Sigmoid colon (tissue), 7 donors: Measurements from ENCODE around the gene C2CD4B. TPM values are rescaled to one million over a fixed set of nuclear protein-coding genes. Genes with fewer than 3 reads are reported as not detected.

Experiments used
- DNase-seq: peaks from one replicate; pipeline ENCODE4 v3.0.0-alpha.2; 2019
- H3K27ac ChIP-seq, 4 donors: fragments of 200-600 bp; sonication (generic); one replicate each; pipeline ENCODE4 v1.5.1; 2016 to 2019; ENCODE audit warnings: mild to moderate bottlenecking in 1 of 4
- H3K27me3 ChIP-seq, 3 donors: fragments of 200-600 bp; sonication (generic); one replicate each; pipeline ENCODE4 v1.5.1; 2019; ENCODE audit warnings: mild to moderate bottlenecking in 1 of 3
- H3K36me3 ChIP-seq, 4 donors: fragments of 200-600 bp; sonication (generic); one replicate each; pipeline ENCODE4 v1.5.1; 2016 to 2019
- H3K4me1 ChIP-seq, 4 donors: fragments of 200-600 bp; sonication (generic); one replicate each; pipeline ENCODE4 v1.5.1; 2017 to 2019
- H3K4me3 ChIP-seq, 4 donors: fragments of 200-600 bp; sonication (generic); one replicate each; pipeline ENCODE4 v1.5.1; 2017 to 2019; ENCODE audit warnings: mild to moderate bottlenecking in 2 of 4, moderate library complexity in 1 of 4
- H3K9me3 ChIP-seq, 4 donors: fragments of 200-600 bp in 3 of 4; sonication (generic) in 3 of 4; one replicate each; pipeline versions ENCODE4 v1.5.1 to v1.6.1; 2013 to 2019
- EP300 ChIP-seq, 4 donors: sonication (generic); formaldehyde crosslinking; IDR thresholded peaks; one replicate each; pipeline ENCODE4 v1.6.1; 2017; ENCODE audit warnings: antibody characterized with exemption in 4 of 4
- POLR2A ChIP-seq, 2 donors: fragments of 450-650 bp; IDR thresholded peaks; one replicate each; pipeline ENCODE4 v1.6.1; 2016; ENCODE audit warnings: antibody characterized with exemption in 2 of 2, mild to moderate bottlenecking in 2 of 2, moderate library complexity in 2 of 2
- POLR2AphosphoS5 ChIP-seq, 4 donors: sonication (generic); formaldehyde crosslinking; IDR thresholded peaks; one replicate each; pipeline ENCODE4 v1.6.1; 2017; ENCODE audit warnings: antibody characterized with exemption in 4 of 4
- WGBS, 2 donors: extraction: QIAGEN DNeasy Blood & Tissue Kit; methylation state at CpG; one replicate each; pipeline ENCODE4 v1.1.7; 2013; 5-methylcytosine and 5-hydroxymethylcytosine counted together
- intact Hi-C: fragments of 100-400 bp; cut with DNase I; formaldehyde crosslinking; loops from one replicate; pipeline ENCODE4 v1.15.1; 2023
- polyA plus RNA-seq, 3 donors: library from polyadenylated mRNA; stranded (reverse); fragments of 200-250 nt; gene quantifications; one replicate each; pipeline ENCODE4 v1.2.3, GENCODE V29; 2013
- total RNA-seq, 4 donors: library from RNA; depleted of rRNA; stranded (reverse); fragments of >200 nt; gene quantifications; one replicate each; pipeline ENCODE4 v1.1.0, GENCODE V29; 2016
- TF ChIP-seq, protein P1 (sequence below), 4 experiments: fragments of 450-650 bp in 3 of 4; fragments of 200-600 bp in 1 of 4; IDR thresholded peaks; one replicate each; pipeline ENCODE4 v1.5.1; 2016 to 2019; ENCODE audit warnings: antibody characterized with exemption in 4 of 4, mild to moderate bottlenecking in 3 of 4, moderate library complexity in 2 of 4
- donor health status: healthy with polysubstance abuse.
- donor health status: Bipolar disorder and iron deficiency.
- donor health status: healthy.

The C2CD4B gene
- total and polyA plus RNA-seq, 7 donors, result 0.60 to 4.6 (median 1.4) TPM; not detected in 1

DNA sequence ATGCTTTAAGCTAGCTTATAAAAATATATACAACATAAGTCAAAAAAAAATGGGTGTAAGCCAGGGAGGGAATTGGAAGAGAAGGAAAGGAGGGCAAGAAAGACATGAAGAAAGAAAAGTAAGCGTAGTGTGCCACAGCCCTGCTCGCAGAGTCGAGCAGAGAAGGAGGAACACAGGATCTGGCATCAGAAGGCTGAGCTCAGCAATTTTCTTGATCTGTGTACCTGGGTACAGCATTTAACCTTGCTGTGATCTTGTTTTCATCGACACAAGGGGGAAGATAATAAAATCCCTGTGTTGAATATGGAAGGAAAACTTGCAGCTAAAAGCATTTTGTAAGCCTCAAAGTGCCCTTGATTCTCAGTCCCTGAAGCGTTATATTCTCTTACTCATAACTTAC is 23.7 kb upstream of the C2CD4B start:
- peaks cover 0 to 4% (median 0%) of the 10 kb centered on the region in 3 donors for H3K27me3 ChIP-seq
- WGBS, 2 donors, result 89 to 93% methylated on average over 5 of the region's 5 CpGs
- H3K36me3 ChIP-seq, result no peaks in the 10 kb centered on the region
- H3K27ac ChIP-seq, result no peak overlapping the region
- TF ChIP-seq POLR2A (IDR thresholded peaks at IDR 0.05) (no peak), EP300 (IDR thresholded peaks at IDR 0.05) (no peak), POLR2AphosphoS5 (IDR thresholded peaks at IDR 0.05) (no peak)
- TF ChIP-seq, protein P1, sequence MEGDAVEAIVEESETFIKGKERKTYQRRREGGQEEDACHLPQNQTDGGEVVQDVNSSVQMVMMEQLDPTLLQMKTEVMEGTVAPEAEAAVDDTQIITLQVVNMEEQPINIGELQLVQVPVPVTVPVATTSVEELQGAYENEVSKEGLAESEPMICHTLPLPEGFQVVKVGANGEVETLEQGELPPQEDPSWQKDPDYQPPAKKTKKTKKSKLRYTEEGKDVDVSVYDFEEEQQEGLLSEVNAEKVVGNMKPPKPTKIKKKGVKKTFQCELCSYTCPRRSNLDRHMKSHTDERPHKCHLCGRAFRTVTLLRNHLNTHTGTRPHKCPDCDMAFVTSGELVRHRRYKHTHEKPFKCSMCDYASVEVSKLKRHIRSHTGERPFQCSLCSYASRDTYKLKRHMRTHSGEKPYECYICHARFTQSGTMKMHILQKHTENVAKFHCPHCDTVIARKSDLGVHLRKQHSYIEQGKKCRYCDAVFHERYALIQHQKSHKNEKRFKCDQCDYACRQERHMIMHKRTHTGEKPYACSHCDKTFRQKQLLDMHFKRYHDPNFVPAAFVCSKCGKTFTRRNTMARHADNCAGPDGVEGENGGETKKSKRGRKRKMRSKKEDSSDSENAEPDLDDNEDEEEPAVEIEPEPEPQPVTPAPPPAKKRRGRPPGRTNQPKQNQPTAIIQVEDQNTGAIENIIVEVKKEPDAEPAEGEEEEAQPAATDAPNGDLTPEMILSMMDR (IDR thresholded peaks at IDR 0.05), result no peak
- no peak overlapping the region for H3K4me3 ChIP-seq
- DNase-seq, result no peak
- no peaks in the 10 kb centered on the region for H3K9me3 ChIP-seq
- H3K4me1 ChIP-seq, result no peaks in the 10 kb centered on the region
- intact Hi-C loops, result no loop called here

DNA sequence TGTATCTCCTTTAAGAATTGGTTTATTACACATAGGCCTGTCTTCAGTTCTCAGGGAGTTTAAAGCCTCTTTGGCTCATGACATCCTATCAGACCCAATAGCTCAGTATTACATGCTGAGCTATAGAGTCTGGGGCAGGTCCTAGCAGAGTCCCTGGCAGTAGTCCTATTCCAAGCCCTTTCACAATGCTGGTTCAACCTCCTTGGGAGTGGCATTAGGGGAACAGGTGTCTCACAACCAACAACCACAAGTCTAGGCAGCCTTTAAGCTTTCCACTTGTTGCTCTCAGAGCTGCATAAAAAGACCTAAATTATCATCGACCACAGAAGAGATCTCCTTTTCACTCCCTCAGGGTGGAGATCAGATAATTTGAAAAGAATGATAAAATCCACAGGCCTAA is 22.8 kb upstream of the C2CD4B start:
- H3K9me3 ChIP-seq, result no peaks in the 10 kb centered on the region
- no peaks in the 10 kb centered on the region for H3K4me1 ChIP-seq
- intact Hi-C loops, result no loop called here
- peaks cover 0 to 4% (median 0%) of the 10 kb centered on the region in 3 donors for H3K27me3 ChIP-seq
- WGBS, 2 donors, result 78% methylated on average over 1 of the region's 1 CpG
- DNase-seq, result no peak
- TF ChIP-seq, protein P1 (IDR thresholded peaks at IDR 0.05), result no peak
- no peak for TF ChIP-seq EP300 (IDR thresholded peaks at IDR 0.05)
- no peak for TF ChIP-seq POLR2A (IDR thresholded peaks at IDR 0.05)
- H3K36me3 ChIP-seq, result no peaks in the 10 kb centered on the region
- H3K4me3 ChIP-seq, result no peak overlapping the region
- no peak overlapping the region for H3K27ac ChIP-seq

DNA sequence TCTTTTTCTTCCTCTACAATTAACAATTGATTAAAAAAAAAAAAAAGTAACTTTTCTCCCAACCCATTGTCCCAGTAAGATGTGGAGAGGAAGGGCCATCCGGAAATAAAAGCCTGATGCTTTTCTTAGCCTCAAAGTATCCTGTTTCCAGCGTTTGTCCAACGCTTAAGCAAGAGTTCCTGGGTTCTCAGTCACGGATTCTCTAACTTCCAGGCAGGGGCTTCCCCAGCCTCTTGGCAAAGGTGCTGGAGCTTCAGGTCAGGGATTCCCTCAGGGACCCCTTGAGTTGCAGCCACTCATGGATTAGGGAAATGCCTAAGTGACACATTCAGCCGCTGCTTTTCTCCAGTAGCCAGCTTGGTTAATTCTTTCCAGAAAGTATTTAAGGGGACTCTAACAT is 22.3 kb upstream of the C2CD4B start:
- intact Hi-C loops, result no loop called here
- Histone ChIP-seq H3K4me3 (no peak overlapping the region), H3K27ac (no peak overlapping the region), H3K36me3 (no peaks in the 10 kb centered on the region), H3K27me3 (peaks cover 0 to 4% (median 0%) of the 10 kb centered on the region in 3 donors), H3K9me3 (no peaks in the 10 kb centered on the region), H3K4me1 (no peaks in the 10 kb centered on the region)
- DNase-seq, result no peak
- TF ChIP-seq EP300 (IDR thresholded peaks at IDR 0.05) (no peak), POLR2AphosphoS5 (IDR thresholded peaks at IDR 0.05) (no peak), POLR2A (IDR thresholded peaks at IDR 0.05) (no peak)
- TF ChIP-seq, protein P1 (IDR thresholded peaks at IDR 0.05), result no peak
- 88 to 93% methylated on average over 5 of the region's 5 CpGs for WGBS, 2 donors

DNA sequence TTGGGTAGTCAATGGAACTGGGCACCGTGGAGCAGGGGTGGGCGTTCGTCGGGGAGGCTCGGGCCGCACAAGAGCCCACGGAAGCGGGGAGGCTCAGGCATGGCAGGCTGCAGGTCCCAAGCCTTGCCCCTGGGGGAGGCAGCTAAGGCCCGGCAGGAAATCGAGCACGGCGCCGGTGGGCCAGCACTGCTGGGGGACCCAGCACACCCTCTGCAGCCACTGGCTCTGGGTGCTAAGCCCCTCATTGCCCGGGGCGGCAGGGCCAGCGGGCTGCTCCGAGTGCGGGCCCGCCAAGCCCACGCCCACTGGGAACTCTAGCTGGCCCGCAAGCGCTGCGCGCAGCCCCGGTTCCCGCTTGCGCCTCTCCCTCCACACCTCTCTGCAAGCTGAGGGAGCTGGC is 21.5 kb upstream of the C2CD4B start:
- intact Hi-C loops, result no loop called here
- Histone ChIP-seq H3K4me1 (no peaks in the 10 kb centered on the region), H3K4me3 (no peak overlapping the region), H3K9me3 (no peaks in the 10 kb centered on the region), H3K36me3 (no peaks in the 10 kb centered on the region), H3K27ac (no peak overlapping the region), H3K27me3 (peaks cover 0 to 4% (median 0%) of the 10 kb centered on the region in 3 donors)
- TF ChIP-seq, protein P1 (IDR thresholded peaks at IDR 0.05), result no peak
- TF ChIP-seq POLR2AphosphoS5 (IDR thresholded peaks at IDR 0.05) (no peak), POLR2A (IDR thresholded peaks at IDR 0.05) (no peak), EP300 (IDR thresholded peaks at IDR 0.05) (no peak)
- 97 to 98% methylated on average over 27 of the region's 27 CpGs for WGBS, 2 donors
- DNase-seq, result no peak

DNA sequence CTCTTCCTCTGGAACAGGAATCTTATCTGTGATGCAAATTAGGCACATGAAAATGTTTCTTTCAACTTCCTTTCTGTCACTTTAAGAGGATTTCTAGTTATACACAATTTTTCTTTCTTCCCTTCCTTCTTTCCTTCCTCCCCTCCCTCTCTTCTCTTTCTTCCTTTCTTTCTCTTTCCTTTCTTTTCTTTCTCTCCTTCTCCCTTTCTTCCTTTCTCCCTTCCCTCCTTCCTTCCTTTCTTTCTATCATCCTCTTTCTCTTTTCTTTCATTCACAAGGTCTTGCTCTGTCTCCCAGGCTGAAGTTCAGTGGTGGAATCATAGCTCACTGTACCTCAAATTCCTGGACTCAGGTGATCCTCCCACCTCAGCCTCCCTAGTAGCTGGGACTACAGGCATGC is 18.0 kb upstream of the C2CD4B start:
- no peak for DNase-seq
- Histone ChIP-seq H3K9me3 (no peaks in the 10 kb centered on the region), H3K4me3 (no peak overlapping the region), H3K27me3 (no peaks in the 10 kb centered on the region), H3K4me1 (no peaks in the 10 kb centered on the region), H3K27ac (no peak overlapping the region), H3K36me3 (no peaks in the 10 kb centered on the region)
- intact Hi-C loops, result no loop called here
- TF ChIP-seq POLR2AphosphoS5 (IDR thresholded peaks at IDR 0.05) (no peak), EP300 (IDR thresholded peaks at IDR 0.05) (no peak), POLR2A (IDR thresholded peaks at IDR 0.05) (no peak)
- TF ChIP-seq, protein P1 (IDR thresholded peaks at IDR 0.05), result no peak
